H1 (cell line): Measurements from ENCODE around the gene FBLN2.

Experiments used
- JUN ChIP-seq: IDR thresholded peaks from 2 replicates; pipeline ENCODE4 v1.6.1; 2011; ENCODE audit warnings: low read depth, mild to moderate bottlenecking, improper control_type of control experiment, low read length
- JUND ChIP-seq: IDR thresholded peaks from 2 replicates; pipeline ENCODE4 v1.6.1; 2011; ENCODE audit warnings: mild to moderate bottlenecking, improper control_type of control experiment, low read length
- KDM1A ChIP-seq: fragments of 200-600, 300-600 bp; sonication (generic); IDR thresholded peaks from 2 replicates; pipeline ENCODE4 v1.7.1; 2016; ENCODE audit warnings: mild to moderate bottlenecking, low read length, borderline replicate concordance
- POLR2AphosphoS5 ChIP-seq: IDR thresholded peaks from 2 replicates; pipeline ENCODE4 v1.6.1; 2011; ENCODE audit warnings: low read depth, low read length
- RAD21 ChIP-seq, 2 experiments: IDR thresholded peaks in 1 of 2; conservative IDR thresholded peaks in 1 of 2; 2 replicates each; pipeline ENCODE4 v1.6.1; 2011; ENCODE audit warnings: low read depth in 2 of 2, low read length in 2 of 2, improper control_type of control experiment in 1 of 2, inconsistent platforms in 1 of 2, mild to moderate bottlenecking in 1 of 2, moderate library complexity in 1 of 2
- SP4 ChIP-seq: IDR thresholded peaks from 2 replicates; pipeline ENCODE4 v1.6.1; 2012; ENCODE audit warnings: low read length, inconsistent platforms
- TAF1 ChIP-seq: IDR thresholded peaks from 2 replicates; pipeline ENCODE4 v1.6.1; 2011; ENCODE audit warnings: mild to moderate bottlenecking, low read depth, low read length
- TEAD4 ChIP-seq: IDR thresholded peaks from 2 replicates; pipeline ENCODE4 v1.6.1; 2012; ENCODE audit warnings: low read depth, low read length, inconsistent platforms, mixed read lengths
- TF ChIP-seq, protein P1 (sequence below), 3 experiments: IDR thresholded peaks; 1 replicate in 2 of 3; 2 replicates in 1 of 3; pipeline versions ENCODE4 v1.5.1 to v1.6.1; 2011; ENCODE audit warnings: low read length in 3 of 3, mild to moderate bottlenecking in 3 of 3, inconsistent platforms in 2 of 3, low read depth in 1 of 3, moderate library complexity in 1 of 3; ENCODE audit not compliant: insufficient read depth in 1 of 3; ENCODE audit errors: control extremely low read depth in 1 of 3

DNA sequence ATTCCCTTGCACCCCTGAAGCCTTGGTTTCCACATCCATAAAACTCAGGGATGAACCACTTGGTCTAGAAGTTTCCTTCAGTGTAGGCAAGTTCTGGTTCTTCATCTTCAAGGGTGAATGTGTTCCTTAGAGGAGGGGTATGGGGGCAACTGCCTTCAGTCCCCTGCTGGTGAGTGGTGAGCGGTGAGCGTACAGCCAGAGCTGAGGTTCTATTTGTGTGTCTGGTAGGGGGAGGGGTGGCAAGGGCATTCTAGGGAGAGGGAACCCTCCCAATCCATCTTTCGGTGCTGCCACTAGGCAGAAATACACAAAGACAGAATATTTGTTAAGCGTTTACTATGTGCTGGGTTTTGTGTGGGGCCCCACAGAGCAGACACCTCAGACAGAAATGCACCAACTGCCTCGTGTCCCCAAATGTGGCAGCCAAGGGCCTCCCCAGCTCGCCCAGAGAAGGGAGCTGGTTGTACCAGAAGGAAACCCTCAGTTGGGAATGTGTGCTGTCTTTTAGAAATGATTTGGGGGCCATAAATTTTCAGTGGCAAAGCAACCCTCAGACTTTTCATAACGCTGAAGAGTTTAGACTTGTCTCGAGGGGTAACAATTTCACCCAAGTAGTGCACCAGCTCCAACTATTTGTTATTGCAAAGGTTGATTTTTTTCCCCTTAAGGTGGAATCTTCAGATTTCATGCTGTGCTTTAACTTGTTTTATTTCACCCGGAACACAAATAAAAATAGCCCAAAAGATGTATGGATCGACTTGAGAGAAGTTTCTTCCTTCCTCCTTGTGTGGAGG, 137.6 kb downstream of the FBLN2 start:
- no peak for TF ChIP-seq SP4
- no peak for TF ChIP-seq KDM1A
- no peak for TF ChIP-seq POLR2AphosphoS5
- no peak for TF ChIP-seq JUND
- TF ChIP-seq, protein P1, sequence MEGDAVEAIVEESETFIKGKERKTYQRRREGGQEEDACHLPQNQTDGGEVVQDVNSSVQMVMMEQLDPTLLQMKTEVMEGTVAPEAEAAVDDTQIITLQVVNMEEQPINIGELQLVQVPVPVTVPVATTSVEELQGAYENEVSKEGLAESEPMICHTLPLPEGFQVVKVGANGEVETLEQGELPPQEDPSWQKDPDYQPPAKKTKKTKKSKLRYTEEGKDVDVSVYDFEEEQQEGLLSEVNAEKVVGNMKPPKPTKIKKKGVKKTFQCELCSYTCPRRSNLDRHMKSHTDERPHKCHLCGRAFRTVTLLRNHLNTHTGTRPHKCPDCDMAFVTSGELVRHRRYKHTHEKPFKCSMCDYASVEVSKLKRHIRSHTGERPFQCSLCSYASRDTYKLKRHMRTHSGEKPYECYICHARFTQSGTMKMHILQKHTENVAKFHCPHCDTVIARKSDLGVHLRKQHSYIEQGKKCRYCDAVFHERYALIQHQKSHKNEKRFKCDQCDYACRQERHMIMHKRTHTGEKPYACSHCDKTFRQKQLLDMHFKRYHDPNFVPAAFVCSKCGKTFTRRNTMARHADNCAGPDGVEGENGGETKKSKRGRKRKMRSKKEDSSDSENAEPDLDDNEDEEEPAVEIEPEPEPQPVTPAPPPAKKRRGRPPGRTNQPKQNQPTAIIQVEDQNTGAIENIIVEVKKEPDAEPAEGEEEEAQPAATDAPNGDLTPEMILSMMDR (IDR thresholded peaks at IDR 0.05; ENCODE audit: control extremely low read depth in 1 of 3, insufficient read depth in 1 of 3, low read depth in 1 of 3, low read length in 3 of 3) = peak; percentile 26 to 48 (median 47)
- no peak for TF ChIP-seq TEAD4
- no peak for TF ChIP-seq TAF1
- no peak; a peak in 1 of 4 replicates for TF ChIP-seq RAD21 (IDR thresholded peaks at IDR 0.05 in 1 of 2, conservative IDR thresholded peaks at IDR 0.05 in 1 of 2; ENCODE audit: low read depth in 2 of 2, low read length in 2 of 2)
- no peak for TF ChIP-seq JUN
